H7 (cell line): ENCODE results near the gene LARP1. TPM values are rescaled to one million over a fixed set of nuclear protein-coding genes. Genes with fewer than 3 reads are reported as not detected.

Source experiments
- DNase-seq: peaks from one replicate; pipeline ENCODE4 v3.0.0; 2012
- H3K27me3 ChIP-seq: 2 replicates; pipeline ENCODE4 v1.6.0; 2011; ENCODE audit warnings: mild to moderate bottlenecking, low read length; ENCODE audit not compliant: control insufficient read depth, insufficient read depth
- H3K36me3 ChIP-seq: replicated peaks from 2 replicates; pipeline ENCODE4 v1.5.1; 2011; ENCODE audit warnings: low read length; ENCODE audit not compliant: control insufficient read depth, insufficient read depth
- H3K4me3 ChIP-seq: 2 replicates; pipeline ENCODE4 v1.5.1; 2011; ENCODE audit warnings: low read depth, mild to moderate bottlenecking, control low read depth, low read length, moderate library complexity; ENCODE audit not compliant: insufficient read depth
- total RNA-seq: library from RNA; depleted of rRNA; stranded (reverse); fragments of >200 nt; shearing (Covaris generic); gene quantifications from 2 replicates; pipeline ENCODE4 v1.2.3, GENCODE V29; 2014

LARP1 gene
- total RNA-seq, 1 experiment from 2014 or later = 134 TPM

DNA sequence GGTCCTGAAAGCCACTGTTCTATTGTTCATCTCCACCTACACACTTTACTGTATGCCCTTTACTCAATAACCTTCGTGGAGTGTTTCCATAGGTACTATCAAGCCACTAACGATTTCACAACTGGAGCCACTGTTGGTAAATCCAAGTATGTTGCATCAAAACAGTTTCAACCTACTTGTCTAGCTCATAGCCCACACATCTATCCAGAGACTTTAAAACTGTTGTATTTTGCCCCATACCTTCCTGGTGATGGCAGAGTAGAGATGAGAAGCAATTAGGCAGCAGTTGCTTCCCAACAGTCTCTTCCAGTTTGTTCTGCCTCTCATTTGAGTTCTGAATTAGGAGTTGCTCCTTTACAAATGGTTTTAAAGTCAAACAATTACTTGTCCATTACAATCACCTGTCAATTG lies 94.6 kb downstream of the LARP1 start:
- Histone ChIP-seq H3K36me3 (no peaks in the 10 kb centered on the region; the same call in 1 of the 2 replicates), H3K27me3 (no peaks in the 10 kb centered on the region), H3K4me3 (peak overlapping the region; percentile 25)
- peak; percentile 25 for DNase-seq

DNA sequence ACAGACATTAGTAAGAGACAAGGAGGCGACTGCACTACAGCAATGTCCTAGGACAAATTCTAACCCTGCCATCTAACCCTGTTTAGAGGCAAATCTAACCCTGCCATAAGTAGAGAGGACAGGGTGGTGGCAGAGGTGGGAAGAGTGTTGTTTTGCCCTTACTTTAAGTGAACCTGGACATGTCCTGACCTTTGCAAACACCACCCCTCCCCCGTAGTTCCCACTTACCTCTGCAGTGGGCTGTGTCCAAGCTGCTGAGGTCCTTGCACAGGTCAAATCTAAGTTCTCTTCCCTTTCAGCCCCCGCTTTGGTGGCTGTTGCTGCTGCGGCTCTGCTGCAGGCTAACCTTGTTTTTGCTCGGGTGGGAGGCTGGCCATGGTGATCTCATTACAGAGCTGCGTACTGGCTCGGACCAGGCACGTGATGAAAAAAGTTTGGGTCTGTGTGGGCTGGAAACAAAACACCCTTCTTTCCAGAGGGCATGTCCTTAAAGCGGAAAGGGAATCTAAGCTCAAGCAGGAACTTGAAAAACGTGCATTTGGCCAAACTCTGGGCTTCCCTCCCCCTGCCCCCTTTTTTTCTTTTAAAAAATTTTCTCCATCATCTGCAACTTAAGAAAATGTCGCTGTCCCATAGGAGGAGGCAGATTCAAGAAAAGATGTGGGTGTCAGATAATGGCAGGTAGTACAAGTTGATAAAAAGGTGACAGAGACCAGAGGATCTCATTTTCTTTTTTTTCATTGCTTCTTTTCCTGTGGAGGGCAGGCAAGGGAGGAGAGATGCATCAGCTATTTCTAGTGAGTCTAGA lies 95.3 kb downstream of the LARP1 start, which contains the start of gene FAXDC2:
FAXDC2 (minus strand) TSS at position 349 of the 808 bp plus-strand sequence. CDS start 12,425 bp downstream, outside the sequence.
- H3K36me3 ChIP-seq = no peaks in the 10 kb centered on the region
- peak; percentile 83 for DNase-seq
- no peaks in the 10 kb centered on the region for H3K27me3 ChIP-seq
- H3K4me3 ChIP-seq = peak within 1 kb of the TSS; percentile 25

DNA sequence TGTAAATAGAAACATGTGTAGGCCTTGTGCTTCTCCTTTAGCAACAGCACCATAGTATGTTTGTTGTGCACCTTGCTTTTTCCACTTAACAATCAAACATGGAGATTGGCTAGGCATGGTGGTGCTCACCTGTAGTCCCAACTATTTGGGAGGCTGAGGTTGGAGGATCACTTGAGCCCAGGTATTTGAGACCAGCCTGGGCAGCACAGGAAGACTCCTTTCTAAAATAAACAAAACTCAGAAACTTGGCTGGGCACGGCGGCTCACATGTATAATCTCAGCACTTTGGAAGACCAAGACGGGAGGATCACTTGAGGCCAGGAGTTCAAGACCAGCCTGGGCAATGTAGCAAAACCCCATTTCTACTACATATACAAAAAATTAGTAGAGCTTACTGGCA lies 96.2 kb downstream of the LARP1 start:
- Histone ChIP-seq H3K27me3 (no peaks in the 10 kb centered on the region), H3K4me3 (no peak overlapping the region), H3K36me3 (no peaks in the 10 kb centered on the region)
- DNase-seq = no peak

DNA sequence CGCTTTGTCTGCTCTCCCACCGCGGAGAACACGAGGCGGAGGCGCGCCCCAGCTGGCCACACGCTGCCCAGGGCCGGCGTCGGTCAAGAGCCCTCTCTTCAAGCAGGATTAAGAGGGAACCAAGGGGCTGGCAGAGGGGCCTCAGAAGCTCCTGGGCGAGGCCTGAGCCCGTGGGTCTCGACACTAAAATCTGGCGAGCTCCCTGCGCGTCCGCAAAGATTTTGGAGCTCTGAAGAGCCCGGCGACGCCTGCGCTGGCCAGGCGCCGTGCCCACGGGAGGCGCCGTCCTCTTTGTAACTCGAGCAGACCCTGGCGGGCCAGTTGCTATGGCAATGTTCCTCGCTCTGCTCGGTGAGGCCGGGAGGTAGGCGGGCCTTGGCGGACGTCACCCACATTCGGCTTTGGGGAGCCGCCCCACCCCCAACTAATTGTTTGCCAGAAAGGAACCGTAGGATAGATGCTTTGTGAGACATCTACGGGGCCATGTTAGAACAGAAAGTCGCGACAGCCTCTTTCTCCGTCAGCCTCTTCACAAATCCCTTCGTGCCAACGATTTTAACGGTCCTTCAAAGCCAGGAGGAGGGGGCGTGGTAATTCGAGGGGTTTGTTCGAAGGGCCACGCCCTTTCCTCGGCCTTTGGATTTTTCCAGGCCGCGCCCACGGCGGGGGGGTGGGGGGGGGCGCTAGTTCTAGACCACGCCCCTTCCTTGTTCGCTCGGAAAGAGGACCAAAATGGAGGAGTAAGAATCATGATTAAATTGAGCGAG lies 102.5 kb downstream of the LARP1 start:
- H3K36me3 ChIP-seq = no peaks in the 10 kb centered on the region
- DNase-seq = peak; percentile 96
- H3K4me3 ChIP-seq = peak overlapping the region; percentile 83
- no peaks in the 10 kb centered on the region for H3K27me3 ChIP-seq

DNA sequence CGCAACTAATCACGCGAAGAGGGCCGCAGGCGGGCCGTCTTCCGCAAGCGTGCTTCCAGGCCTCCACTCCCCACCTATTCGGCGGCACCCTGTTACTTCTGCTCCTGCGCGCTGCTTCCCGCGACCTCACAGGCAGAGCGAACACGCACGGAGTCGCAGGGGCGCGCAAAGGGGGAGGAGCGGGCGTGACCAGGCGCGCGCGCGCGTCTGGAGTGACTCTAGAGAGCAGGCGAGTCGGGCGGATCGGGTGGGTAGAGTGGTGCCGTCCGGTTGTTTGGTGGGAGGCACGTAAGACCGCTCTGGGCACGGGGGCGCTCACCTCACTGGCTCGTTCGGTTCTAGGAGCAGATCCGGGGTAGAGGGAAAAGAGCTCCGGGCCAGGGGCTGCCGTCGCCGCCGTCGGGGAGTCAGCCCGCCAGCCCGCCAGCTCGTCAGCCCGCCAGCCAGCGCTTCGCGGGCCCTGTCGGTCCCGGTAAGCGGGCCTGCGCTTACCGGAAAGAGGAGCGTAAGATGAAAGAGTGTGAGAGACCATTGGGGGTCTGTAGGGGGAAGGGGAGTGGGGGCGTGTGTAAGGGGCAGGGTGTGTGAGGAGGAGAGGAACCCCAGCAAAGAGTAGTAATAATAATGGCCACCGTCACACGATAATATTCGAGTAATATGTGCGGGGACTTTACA lies 103.3 kb downstream of the LARP1 start, which contains the start of gene CNOT8:
CNOT8 (plus strand) TSS at position 331 of the 675 bp plus-strand sequence. CDS start 4,652 bp downstream, outside the sequence.
- peaks cover 3% of the 10 kb centered on the region; the same call in 1 of the 2 replicates for H3K36me3 ChIP-seq
- H3K27me3 ChIP-seq = no peaks in the 10 kb centered on the region
- peak within 1 kb of the TSS; percentile 83 for H3K4me3 ChIP-seq
- DNase-seq = peak; percentile 94

DNA sequence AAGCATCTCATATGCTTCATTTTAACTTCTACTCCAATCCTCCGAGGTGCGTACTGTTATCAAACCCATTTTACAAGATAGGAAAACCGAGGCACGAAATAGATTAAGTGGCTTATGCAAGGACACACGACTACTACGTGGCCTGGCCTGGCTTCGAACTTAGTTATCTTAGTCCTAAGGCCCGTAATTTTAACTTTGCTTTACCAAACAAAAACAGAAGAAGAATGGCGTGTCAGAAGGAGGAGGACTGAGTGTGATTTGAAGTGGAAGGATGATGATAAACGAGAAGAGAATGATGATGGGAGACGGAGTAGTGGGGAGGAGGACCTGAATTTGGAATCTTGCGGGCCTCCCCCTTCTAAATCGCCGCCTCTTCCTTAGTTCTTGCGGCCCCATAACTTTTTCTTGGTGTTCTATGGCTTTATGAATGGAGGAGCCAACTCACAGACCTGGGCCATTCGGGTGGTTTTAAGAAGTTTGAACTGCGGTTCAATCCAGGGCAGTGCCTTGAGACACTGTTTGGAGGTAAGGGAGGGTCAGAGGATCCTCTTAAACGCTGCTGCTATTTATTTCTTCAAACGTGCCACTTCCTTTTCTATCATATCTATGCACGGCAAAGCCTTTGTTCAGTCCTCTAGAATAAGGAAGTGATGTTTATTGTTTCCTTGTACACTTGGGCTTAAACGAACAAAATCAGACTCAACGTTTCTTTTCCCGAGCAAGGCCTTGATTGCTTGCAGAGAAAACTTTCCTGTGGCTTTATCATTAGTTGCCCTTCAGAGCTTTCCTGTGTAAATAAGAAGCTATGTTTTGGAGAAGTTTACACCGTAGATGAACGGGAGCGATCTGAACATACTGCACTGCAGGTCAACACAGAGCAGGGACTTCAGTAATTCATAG lies 104.0 kb downstream of the LARP1 start:
- peak; percentile 21 for DNase-seq
- Histone ChIP-seq H3K36me3 (peaks cover 3% of the 10 kb centered on the region; the same call in 1 of the 2 replicates), H3K4me3 (peak overlapping the region; percentile 83)

DNA sequence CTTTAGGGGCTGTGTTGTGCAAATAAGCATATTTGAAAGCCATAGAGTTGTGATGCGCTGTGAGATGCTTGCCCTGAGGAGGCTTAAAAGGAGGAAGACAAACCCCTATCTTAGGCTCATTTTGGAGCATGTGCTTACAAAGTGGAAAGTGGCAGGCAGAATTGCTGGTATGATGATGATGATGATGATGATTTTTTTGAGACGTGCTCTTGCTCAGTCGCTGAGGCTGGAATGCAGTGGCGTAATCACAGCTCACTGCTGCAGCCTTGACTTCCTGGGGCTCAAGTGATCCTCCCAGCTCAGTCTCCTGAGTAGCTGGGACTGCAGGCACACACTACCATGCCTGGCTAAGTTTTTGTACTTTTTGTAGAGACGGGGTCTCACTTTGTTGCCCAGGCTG lies 104.9 kb downstream of the LARP1 start:
- Histone ChIP-seq H3K27me3 (no peaks in the 10 kb centered on the region), H3K4me3 (no peak overlapping the region; the same call in 1 of the 2 replicates), H3K36me3 (peaks cover 4% of the 10 kb centered on the region)
- no peak for DNase-seq

More for the DNA sequence above, 104.0 kb downstream of the LARP1 start:
- no peaks in the 10 kb centered on the region for H3K27me3 ChIP-seq

DNA sequence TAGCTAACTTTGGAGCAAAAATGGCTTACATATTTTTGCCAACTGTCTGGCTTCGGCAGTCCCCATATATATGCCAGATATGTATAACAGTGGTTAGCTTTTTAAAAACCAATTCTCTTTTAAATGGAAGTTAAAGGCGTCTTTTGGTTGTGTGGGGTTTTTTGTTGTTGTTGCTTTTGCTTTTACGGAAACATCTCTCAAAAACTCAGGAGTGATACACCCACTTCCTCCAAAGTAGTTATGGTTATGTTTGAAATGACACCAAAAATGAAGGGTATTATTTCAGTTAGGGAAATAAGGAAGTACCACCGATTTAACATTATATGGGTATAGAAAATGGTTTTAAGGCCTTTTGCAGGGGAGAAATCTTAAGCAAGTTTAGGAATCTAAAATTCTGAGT lies 105.6 kb downstream of the LARP1 start:
- Histone ChIP-seq H3K27me3 (no peaks in the 10 kb centered on the region), H3K4me3 (no peak overlapping the region), H3K36me3 (peaks cover 8% of the 10 kb centered on the region)
- no peak for DNase-seq

DNA sequence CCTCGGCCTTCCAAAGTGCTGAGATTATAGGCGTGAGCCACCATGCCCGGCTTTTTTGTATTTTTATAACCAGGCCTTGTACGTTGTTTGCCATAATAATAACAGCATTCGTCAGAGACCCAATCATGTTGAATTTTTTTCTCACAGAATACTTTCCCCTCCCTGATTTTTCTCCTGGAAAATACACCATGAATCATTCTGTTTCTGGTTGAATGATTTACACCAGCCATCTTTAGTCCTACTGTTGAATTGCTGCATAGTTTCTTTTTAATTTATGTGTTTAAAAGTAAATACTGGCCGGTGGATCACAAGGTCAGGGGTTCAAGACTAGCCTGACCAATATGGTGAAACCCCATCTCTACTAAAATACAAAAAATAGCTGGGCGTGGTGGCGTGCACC lies 106.8 kb downstream of the LARP1 start:
- DNase-seq = no peak
- Histone ChIP-seq H3K36me3 (peaks cover 8% of the 10 kb centered on the region), H3K27me3 (no peaks in the 10 kb centered on the region), H3K4me3 (no peak overlapping the region)

DNA sequence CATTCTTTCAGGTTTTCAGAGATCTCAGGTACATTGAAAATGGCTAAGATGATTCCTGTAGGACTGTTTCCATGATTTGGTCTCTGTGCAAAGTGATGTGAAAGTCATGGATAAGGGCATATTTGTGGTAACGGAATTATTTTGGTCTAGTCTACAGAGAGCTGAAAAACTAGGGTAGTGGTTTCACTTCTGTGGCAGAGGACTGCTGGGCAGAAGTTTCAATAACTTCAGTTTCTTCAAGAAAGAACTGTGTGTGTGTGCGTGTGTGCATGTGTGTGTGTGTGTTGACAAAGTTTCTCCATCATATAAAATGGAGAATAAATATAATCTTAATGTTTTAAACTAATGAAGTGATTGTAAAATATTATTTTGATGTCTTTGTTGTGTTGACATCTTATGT lies 107.6 kb downstream of the LARP1 start:
- no peaks in the 10 kb centered on the region for H3K27me3 ChIP-seq
- no peak for DNase-seq
- no peak overlapping the region for H3K4me3 ChIP-seq
- peaks cover 8% of the 10 kb centered on the region for H3K36me3 ChIP-seq

DNA sequence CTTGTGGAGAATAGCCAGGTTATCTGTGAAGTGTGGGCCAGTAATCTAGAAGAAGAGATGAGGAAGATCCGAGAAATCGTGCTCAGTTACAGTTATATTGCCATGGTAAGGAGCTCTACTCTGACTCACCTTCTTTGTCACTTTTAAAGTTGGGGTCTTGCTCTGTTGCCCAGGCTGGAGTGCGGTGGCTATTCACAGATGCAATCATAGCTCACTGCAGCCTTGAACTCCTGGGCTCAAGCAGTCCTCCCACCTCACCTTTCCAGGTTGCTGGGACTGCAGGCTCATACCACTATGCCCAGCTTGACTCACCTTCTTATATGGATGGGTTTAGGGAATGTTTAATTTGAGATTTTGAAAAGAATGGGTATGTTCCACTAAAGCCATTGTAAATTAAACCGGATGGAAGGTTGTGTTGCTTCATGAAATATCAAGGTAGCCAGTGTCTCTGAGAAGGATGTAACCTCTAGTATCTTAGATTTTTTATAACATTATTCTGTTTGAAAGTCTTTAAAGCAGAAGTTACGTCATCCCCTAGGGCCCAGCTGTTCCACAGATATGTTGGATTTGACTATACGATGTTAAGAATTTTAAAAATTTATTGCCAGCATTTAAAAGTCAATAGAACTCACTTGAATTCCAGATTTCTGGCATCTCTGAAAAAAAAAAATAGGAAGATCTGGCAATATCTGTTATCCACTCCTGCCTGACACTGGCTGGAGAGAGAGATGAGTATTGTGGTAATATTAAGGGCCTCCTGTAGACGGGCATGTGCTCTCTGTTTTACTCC lies 108.3 kb downstream of the LARP1 start:
- no peaks in the 10 kb centered on the region for H3K27me3 ChIP-seq
- DNase-seq = no peak
- no peak overlapping the region for H3K4me3 ChIP-seq
- H3K36me3 ChIP-seq = peaks cover 8% of the 10 kb centered on the region

DNA sequence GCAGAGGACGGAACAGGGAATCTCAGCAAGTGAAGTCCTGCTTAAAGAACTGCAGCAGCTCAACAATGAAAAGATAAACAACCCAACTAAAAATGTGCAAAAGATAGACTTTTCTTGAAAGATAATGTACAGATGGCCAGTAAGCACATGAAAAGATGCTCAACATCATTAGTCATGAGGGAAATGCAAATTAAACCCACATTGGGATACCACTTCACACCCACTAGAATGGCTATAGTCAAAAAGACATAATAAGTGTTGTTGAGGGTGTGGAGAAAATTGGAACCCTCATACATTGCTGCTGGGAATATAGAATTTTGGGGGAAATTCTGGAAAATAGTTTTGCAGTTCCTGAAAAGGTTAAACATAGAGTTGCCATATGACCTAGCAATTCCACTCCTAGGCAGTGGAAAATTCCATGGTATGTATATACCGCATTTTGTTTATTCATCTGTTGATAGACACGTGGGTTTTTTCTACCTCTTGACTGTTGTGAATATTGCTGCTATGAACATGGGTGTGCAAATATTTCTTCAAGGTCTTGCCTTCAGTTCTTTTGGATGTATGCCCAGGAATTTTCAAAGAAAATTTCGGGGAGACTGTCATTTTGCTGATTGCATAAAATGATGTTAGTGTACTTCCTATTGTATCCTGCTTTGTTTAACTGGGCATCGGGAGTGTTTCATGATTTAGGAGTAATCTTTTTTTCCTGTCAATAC lies 110.4 kb downstream of the LARP1 start:
- Histone ChIP-seq H3K4me3 (no peak overlapping the region), H3K36me3 (peaks cover 14% of the 10 kb centered on the region)

More for the DNA sequence above, 110.4 kb downstream of the LARP1 start:
- H3K27me3 ChIP-seq = no peaks in the 10 kb centered on the region
- DNase-seq = no peak
